GM23248 (cell line): Measurements from ENCODE around the gene MMP17. TPM values are rescaled to one million over a fixed set of nuclear protein-coding genes. Genes with fewer than 3 reads are reported as not detected.

ENCODE experiments used
- DNase-seq: peaks from one replicate; pipeline ENCODE4 v3.0.0-alpha.2; 2015
- H2AFZ ChIP-seq: fragments of 200-600 bp; sonication (generic); 2 replicates; pipeline ENCODE4 v1.6.1; 2016; ENCODE audit warnings: antibody characterized with exemption
- H3F3A ChIP-seq: fragments of 200-600 bp; sonication (generic); 2 replicates; pipeline ENCODE4 v1.6.1; 2016; ENCODE audit warnings: mild to moderate bottlenecking, antibody characterized with exemption, mixed run types; ENCODE audit not compliant: insufficient read depth
- H3K27ac ChIP-seq: fragments of 200-600 bp; sonication (generic); 2 replicates; pipeline ENCODE4 v1.5.1; 2016; ENCODE audit warnings: mild to moderate bottlenecking
- H3K27me3 ChIP-seq: fragments of 200-600 bp; sonication (generic); replicated peaks from 2 replicates; pipeline ENCODE4 v1.6.1; 2016; ENCODE audit warnings: mild to moderate bottlenecking; ENCODE audit not compliant: insufficient read depth
- H3K36me3 ChIP-seq: fragments of 200-600 bp; sonication (generic); 2 replicates; pipeline ENCODE4 v1.6.1; 2016; ENCODE audit warnings: low read depth, mild to moderate bottlenecking
- H3K4me1 ChIP-seq: fragments of 200-600 bp; sonication (generic); 2 replicates; pipeline ENCODE4 v1.6.1; 2016; ENCODE audit warnings: mild to moderate bottlenecking; ENCODE audit not compliant: insufficient read depth
- H3K4me2 ChIP-seq: fragments of 200-600 bp; sonication (generic); one replicate; pipeline ENCODE4 v1.6.1; 2016; ENCODE audit warnings: mild to moderate bottlenecking; ENCODE audit not compliant: unreplicated experiment
- H3K4me3 ChIP-seq: fragments of 200-600 bp; sonication (generic); 2 replicates; pipeline ENCODE4 v1.5.1; 2016; ENCODE audit warnings: mild to moderate bottlenecking
- H3K79me2 ChIP-seq: fragments of 200-600 bp; sonication (generic); 2 replicates; pipeline ENCODE4 v1.6.1; 2016; ENCODE audit warnings: mild to moderate bottlenecking; ENCODE audit not compliant: insufficient read depth
- H3K9ac ChIP-seq: fragments of 200-600 bp; sonication (generic); 2 replicates; pipeline ENCODE4 v1.6.1; 2016; ENCODE audit warnings: mild to moderate bottlenecking
- H3K9me2 ChIP-seq: fragments of 200-600 bp; sonication (generic); 2 replicates; pipeline ENCODE4 v1.6.1; 2016; ENCODE audit warnings: mixed run types, mild to moderate bottlenecking, moderate library complexity; ENCODE audit not compliant: insufficient read depth
- H3K9me3 ChIP-seq: fragments of 200-600 bp; sonication (generic); one replicate; pipeline ENCODE4 v1.6.1; 2017; ENCODE audit warnings: low read depth
- H4K20me1 ChIP-seq: fragments of 200-600 bp; sonication (generic); 2 replicates; pipeline ENCODE4 v1.6.0; 2016; ENCODE audit not compliant: insufficient read depth
- EZH2 ChIP-seq: fragments of 200-600 bp; sonication (generic); IDR thresholded peaks from 2 replicates; pipeline ENCODE4 v1.6.1; 2018; ENCODE audit warnings: antibody characterized with exemption, mild to moderate bottlenecking; ENCODE audit not compliant: insufficient read depth, poor library complexity, severe bottlenecking
- EZH2phosphoT487 ChIP-seq: fragments of 200-600 bp; sonication (generic); IDR thresholded peaks from 2 replicates; pipeline ENCODE4 v1.6.1; 2018; ENCODE audit warnings: antibody characterized with exemption, moderate library complexity, mild to moderate bottlenecking, low read depth; ENCODE audit not compliant: insufficient read depth
- WGBS, 2 experiments: methylation state at CpG; one replicate each; pipeline ENCODE4 v1.1.6; 2015 to 2017; ENCODE audit warnings: low lambda C conversion rate in 2 of 2, low coverage in 1 of 2; ENCODE audit errors: missing lambda C conversion rate in 2 of 2; 5-methylcytosine and 5-hydroxymethylcytosine counted together
- in situ Hi-C: fragments of 300-500 bp; cut with MboI; formaldehyde crosslinking; loops from 2 replicates; pipeline ENCODE4 v1.15.0; 2020
- polyA plus RNA-seq: library from polyadenylated mRNA; unstranded; fragments of >200 nt; fragmentation: Nextera tagmentation; extraction: Ambion mirVana; gene quantifications from 2 replicates; pipeline ENCODE4 v1.2.1, GENCODE V29; 2016
- total RNA-seq: library from RNA; depleted of rRNA; stranded (reverse); fragments of >200 nt; shearing (Covaris generic); gene quantifications from 2 replicates; pipeline ENCODE4 v1.2.3, GENCODE V29; 2014

MMP17 gene
- total and polyA plus RNA-seq, 2 experiments from 2014 or later, result 10.1 to 52.1 TPM

DNA sequence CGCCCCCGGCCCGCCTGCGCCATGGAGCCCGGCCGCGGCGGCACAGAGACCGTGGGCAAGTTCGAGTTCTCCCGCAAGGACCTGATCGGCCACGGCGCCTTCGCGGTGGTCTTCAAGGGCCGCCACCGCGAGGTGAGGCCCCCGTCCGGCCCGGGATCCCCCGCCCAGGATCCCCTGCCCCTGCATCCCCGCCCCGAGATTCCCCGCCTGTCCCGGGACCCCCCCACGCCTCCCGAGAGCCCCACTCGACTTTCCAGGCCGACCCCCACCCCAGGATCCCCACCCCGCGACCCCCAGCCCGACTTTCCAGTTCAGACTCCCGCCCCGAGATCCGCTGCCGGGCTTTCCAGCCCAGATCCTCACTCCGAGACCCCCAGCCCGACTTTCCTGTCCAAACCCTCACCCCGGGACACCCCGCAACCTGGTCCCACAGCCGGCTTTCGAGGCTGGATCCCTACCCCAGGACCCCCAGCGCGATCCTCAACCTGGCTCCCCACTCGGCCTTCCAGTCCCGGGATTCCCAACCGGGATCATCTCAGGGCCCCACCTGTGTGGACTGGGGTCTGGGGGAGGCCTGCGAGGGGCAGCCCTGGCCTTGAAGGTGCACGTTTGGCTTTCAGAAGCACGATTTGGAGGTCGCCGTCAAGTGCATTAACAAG is 66.9 kb downstream of the MMP17 start:
- no peak for TF ChIP-seq EZH2
- TF ChIP-seq EZH2phosphoT487, result no peak
- no peaks in the 10 kb centered on the region; the same call in 1 of the 2 replicates for H3F3A ChIP-seq
- in situ Hi-C loops, result no loop called here
- H3K27me3 ChIP-seq, result no peaks in the 10 kb centered on the region
- H3K79me2 ChIP-seq, result peaks cover 42% of the 10 kb centered on the region
- H3K9me3 ChIP-seq, result no peaks in the 10 kb centered on the region
- peak overlapping the region; percentile 85 for H3K4me2 ChIP-seq
- H3K36me3 ChIP-seq, result no peaks in the 10 kb centered on the region
- H3K27ac ChIP-seq, result peak overlapping the region; percentile 95
- DNase-seq, result peak; percentile 38
- H3K4me1 ChIP-seq, result 0 out of 2 replicates have a peak, but pooled peaks cover 4% of the 10 kb centered on the region
- no peaks in the 10 kb centered on the region for H3K9me2 ChIP-seq
- WGBS, 2 experiments, result 2% methylated on average over 20 to 47 of the region's 54 CpGs
- peak overlapping the region; percentile 89 for H3K9ac ChIP-seq
- H2AFZ ChIP-seq, result no peak overlapping the region
- H4K20me1 ChIP-seq, result no peaks in the 10 kb centered on the region
- H3K4me3 ChIP-seq, result peak overlapping the region; percentile 77

DNA sequence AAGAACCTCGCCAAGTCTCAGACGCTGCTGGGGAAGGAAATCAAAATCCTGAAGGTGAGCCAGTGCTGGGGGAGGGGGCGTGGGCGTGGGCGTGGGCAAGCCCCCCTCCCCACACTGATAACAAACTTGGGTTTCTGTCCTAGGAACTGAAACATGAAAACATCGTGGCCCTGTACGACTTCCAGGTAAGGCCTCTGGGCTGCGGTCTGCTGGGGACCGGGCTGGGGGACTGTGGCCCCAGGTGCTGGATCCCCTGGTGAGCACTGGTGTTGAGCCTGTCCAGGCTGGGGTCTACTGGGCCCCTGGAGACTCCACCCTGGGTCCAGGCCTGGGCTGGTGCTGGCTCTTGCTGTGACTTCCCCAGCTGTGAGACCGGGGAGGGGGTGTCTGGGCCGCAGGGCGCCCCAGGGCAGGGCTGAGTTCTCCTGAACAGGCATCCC is 67.5 kb downstream of the MMP17 start:
- no peak for DNase-seq
- peak overlapping the region; percentile 95 for H3K27ac ChIP-seq
- in situ Hi-C loops, result no loop called here
- no peak for TF ChIP-seq EZH2phosphoT487
- TF ChIP-seq EZH2, result no peak
- H3K36me3 ChIP-seq, result no peaks in the 10 kb centered on the region
- peaks cover 48% of the 10 kb centered on the region for H3K79me2 ChIP-seq
- H2AFZ ChIP-seq, result no peak overlapping the region
- no peaks in the 10 kb centered on the region for H3K27me3 ChIP-seq
- no peaks in the 10 kb centered on the region for H3K9me2 ChIP-seq
- no peaks in the 10 kb centered on the region for H4K20me1 ChIP-seq
- no peaks in the 10 kb centered on the region for H3K9me3 ChIP-seq
- H3K4me1 ChIP-seq, result 0 out of 2 replicates have a peak, but pooled peaks cover 4% of the 10 kb centered on the region
- H3K4me2 ChIP-seq, result peak overlapping the region; percentile 85
- H3F3A ChIP-seq, result no peaks in the 10 kb centered on the region; the same call in 1 of the 2 replicates
- WGBS, 2 experiments, result 6% methylated on average over 9 to 12 of the region's 12 CpGs
- peak overlapping the region; percentile 89 for H3K9ac ChIP-seq
- H3K4me3 ChIP-seq, result peak overlapping the region; percentile 77

- Histone ChIP-seq H3K4me2 (peak overlapping the region; percentile 85), H3K36me3 (no peaks in the 10 kb centered on the region), H3K27me3 (no peaks in the 10 kb centered on the region), H3F3A (no peaks in the 10 kb centered on the region; the same call in 1 of the 2 replicates), H2AFZ (peak overlapping the region; percentile 54), H3K79me2 (peaks cover 54% of the 10 kb centered on the region), H3K4me1 (0 out of 2 replicates have a peak, but pooled peaks cover 4% of the 10 kb centered on the region), H3K9me2 (no peaks in the 10 kb centered on the region), H3K4me3 (peak overlapping the region; percentile 77), H3K9ac (peak overlapping the region; percentile 89), H3K9me3 (no peaks in the 10 kb centered on the region), H3K27ac (peak overlapping the region; percentile 95), H4K20me1 (no peaks in the 10 kb centered on the region)
- DNase-seq, result peak; percentile 94
- no peak for TF ChIP-seq EZH2phosphoT487
- no peak for TF ChIP-seq EZH2
- 1 to 2% methylated on average over 27 to 36 of the region's 39 CpGs for WGBS, 2 experiments
- in situ Hi-C loops, result no loop called here
These were observed 68.1 kb downstream of the MMP17 start for GRCh38 chr12:131896080-131896810.

- no peak overlapping the region for H2AFZ ChIP-seq
These were observed 68.6 kb downstream of the MMP17 start for GRCh38 chr12:131896811-131897270.

More at GRCh38 chr12:131896811-131897270, 68.6 kb downstream of the MMP17 start:
- Histone ChIP-seq H3F3A (no peaks in the 10 kb centered on the region; the same call in 1 of the 2 replicates), H3K27me3 (no peaks in the 10 kb centered on the region), H3K4me1 (0 out of 2 replicates have a peak, but pooled peaks cover 4% of the 10 kb centered on the region), H3K36me3 (no peaks in the 10 kb centered on the region), H3K9me2 (no peaks in the 10 kb centered on the region), H3K27ac (peak overlapping the region; percentile 95), H3K4me2 (peak overlapping the region; percentile 85), H3K9me3 (no peaks in the 10 kb centered on the region), H4K20me1 (no peaks in the 10 kb centered on the region), H3K4me3 (no peak overlapping the region), H3K9ac (peak overlapping the region; percentile 89), H3K79me2 (peaks cover 60% of the 10 kb centered on the region)
- DNase-seq, result no peak
- TF ChIP-seq EZH2phosphoT487 (no peak), EZH2 (no peak)
- WGBS, 2 experiments, result 66 to 67% methylated on average over 14 of the region's 14 CpGs
- in situ Hi-C loops, result no loop called here
